Measurements from ENCODE around the gene OR7A5. TPM values are rescaled to one million over a fixed set of nuclear protein-coding genes. Genes with fewer than 3 reads are reported as not detected.

Gene OR7A5
- not detected in 2 replicates for total RNA-seq

DNA sequence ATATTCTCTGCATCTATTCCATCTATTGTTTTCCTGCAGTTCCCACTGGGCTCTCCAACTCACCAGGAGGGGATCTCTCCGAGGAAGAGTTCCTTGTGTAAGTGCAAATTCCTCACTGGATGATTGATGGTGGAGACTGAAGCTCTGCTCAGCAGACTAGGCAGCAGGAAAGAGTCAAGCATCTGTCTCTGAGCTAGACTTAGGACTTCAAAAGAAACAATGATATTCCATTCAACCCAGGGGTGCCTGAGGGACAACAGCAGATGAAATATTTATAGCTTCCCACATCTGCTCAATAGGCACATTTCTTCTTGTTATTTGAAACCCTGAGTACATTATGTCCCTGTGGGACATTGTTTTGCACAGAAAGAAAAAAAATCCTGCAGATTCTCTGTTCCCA lies at the start of gene OR7A5, which contains the start of gene OR7C1:
Gene OR7A5, minus strand, starts transcription at position 175 of the 400 bp plus-strand sequence. CDS start 6,944 bp downstream, outside the sequence.
Gene OR7C1, minus strand, starts transcription at position 175 of the 400 bp plus-strand sequence. CDS start 35,049 bp downstream, outside the sequence.

DNA sequence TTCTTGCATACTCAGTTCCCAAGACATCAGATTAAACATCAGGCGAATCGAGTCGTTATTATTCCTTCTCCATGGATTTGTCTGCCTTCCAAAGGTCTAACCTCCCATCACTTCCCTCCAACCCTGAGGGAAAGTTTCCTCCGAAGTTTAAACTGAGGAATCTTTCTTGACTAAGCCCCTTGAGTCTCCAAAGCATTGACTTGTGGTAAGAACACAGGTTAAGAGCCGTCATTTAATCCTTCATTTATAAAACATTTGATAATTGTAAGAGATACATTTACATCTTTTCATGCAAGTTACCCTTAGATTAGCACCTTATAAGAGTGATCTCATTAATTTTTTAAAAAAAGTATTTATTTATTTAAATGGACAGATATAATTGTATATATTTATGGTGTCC lies 13.8 kb upstream of the OR7A5 start, which contains the start of gene OR7A10:
Gene OR7A10, minus strand, starts transcription at position 101 of the 400 bp plus-strand sequence. CDS start 7,045 bp downstream, outside the sequence.

GRCh38 chr19:14778110-14778845 lies 56.7 kb downstream of the OR7A5 start, which contains the start of gene ADGRE2:
Gene ADGRE2 (minus strand): TSS chr19:14778560. CDS start chr19:14776756, 1,804 bp downstream.

Small RNA genes within 50 kb of the gene (small RNA-seq; reads per million reads assigned to genes)
- not detected for gene AC005255.1

Other genes with a start within 250 kb of the OR7A5 start
- gene ADGRE3, start 160.3 kb downstream of the OR7A5 start, total RNA-seq = not detected in 2 replicates
- 12.3 and 17.0 TPM in 2 replicates for gene ZNF333, start 145.1 kb downstream of the OR7A5 start, total RNA-seq
- gene ADGRE2, start 56.6 kb downstream of the OR7A5 start, total RNA-seq = not detected in 2 replicates
- gene OR7C1, start within 50 bp of the OR7A5 start, total RNA-seq = not detected in 2 replicates
- gene OR7A10, start 13.7 kb upstream of the OR7A5 start, total RNA-seq = not detected in 2 replicates
- gene OR7A17, start 50.9 kb upstream of the OR7A5 start, total RNA-seq = not detected in 2 replicates
- gene OR7C2, start 106.3 kb upstream of the OR7A5 start, total RNA-seq = not detected in 2 replicates
- not detected in 2 replicates for gene SLC1A6, start 144.7 kb upstream of the OR7A5 start, total RNA-seq
- gene CASP14, start 214.3 kb upstream of the OR7A5 start, total RNA-seq = not detected in 2 replicates
- not detected in 2 replicates for gene OR1I1, start 247.0 kb upstream of the OR7A5 start, total RNA-seq

All from vein endothelial cell (primary cell).